ENCODE measurements around the gene ATRN. TPM values are rescaled to one million over a fixed set of nuclear protein-coding genes. Genes with fewer than 3 reads are reported as not detected.

The ATRN gene
- total RNA-seq, 2 donors from 2014 or later: 17.0 to 23.1 TPM

- intact Hi-C loops (cut with DNase I): no loop called here
- no peak for DNase-seq
- Histone ChIP-seq H3K4me3 (no peak overlapping the region), H3K36me3 (no peaks in the 10 kb centered on the region), H3K9me3 (no peaks in the 10 kb centered on the region), H3K27ac (no peak overlapping the region), H3K9ac (ENCODE audit: low read depth in 2 of 2, low read length in 2 of 2) (no peak overlapping the region), H3K4me1 (no peaks in the 10 kb centered on the region), H3K27me3 (no peaks in the 10 kb centered on the region)
- TF ChIP-seq CTCF (IDR thresholded peaks at IDR 0.05): no peak
Observed at GRCh38 chr20:3697588-3698305, 226.9 kb downstream of the ATRN start.

GRCh38 chr20:3698591-3699001, 227.8 kb downstream of the ATRN start:
- TF ChIP-seq CTCF (IDR thresholded peaks at IDR 0.05): no peak
- no peak for DNase-seq
- H3K27ac ChIP-seq: no peak overlapping the region
- no peaks in the 10 kb centered on the region for H3K27me3 ChIP-seq
- H3K4me1 ChIP-seq: no peaks in the 10 kb centered on the region
- no peaks in the 10 kb centered on the region for H3K36me3 ChIP-seq
- intact Hi-C loops (cut with DNase I): no loop called here
- H3K9ac ChIP-seq (ENCODE audit: low read depth in 2 of 2, low read length in 2 of 2): no peak overlapping the region
- H3K4me3 ChIP-seq: no peak overlapping the region
- no peaks in the 10 kb centered on the region for H3K9me3 ChIP-seq

GRCh38 chr20:3699037-3699436, 228.2 kb downstream of the ATRN start:
- DNase-seq: no peak
- Histone ChIP-seq H3K27me3 (no peaks in the 10 kb centered on the region), H3K9me3 (no peaks in the 10 kb centered on the region), H3K4me1 (no peaks in the 10 kb centered on the region), H3K36me3 (no peaks in the 10 kb centered on the region), H3K9ac (ENCODE audit: low read depth in 2 of 2, low read length in 2 of 2) (no peak overlapping the region), H3K4me3 (no peak overlapping the region), H3K27ac (no peak overlapping the region)
- intact Hi-C loops (cut with DNase I): no loop called here
- TF ChIP-seq CTCF (IDR thresholded peaks at IDR 0.05): no peak

Other genes starting within 250 kb of the ATRN start
- gene SLC4A11, start 231.8 kb upstream of the ATRN start, total RNA-seq: 1 to 10 TPM; 1.2 to 2.6 TPM
- 1 to 10 TPM; 1.2 to 4.0 TPM for gene DNAAF9, start 63.3 kb upstream of the ATRN start, total RNA-seq
- not detected for gene GFRA4, start 192.4 kb downstream of the ATRN start, total RNA-seq
- 1 to 10 TPM; 6.7 to 8.1 TPM for gene ADAM33, start 211.0 kb downstream of the ATRN start, total RNA-seq
- gene SIGLEC1, start 241.6 kb downstream of the ATRN start, total RNA-seq: 1 to 10 TPM; 2.5 to 4.6 TPM